GM12892 (cell line): Measurements from ENCODE around the gene ZNF474.

ENCODE experiments used
- POLR2A ChIP-seq: IDR thresholded peaks from 2 replicates; pipeline ENCODE4 v1.6.1; 2011; ENCODE audit warnings: low read depth, low read length, control low read depth
- POLR2AphosphoS5 ChIP-seq: IDR thresholded peaks from 2 replicates; pipeline ENCODE4 v1.6.1; 2011; ENCODE audit warnings: low read depth, low read length, control low read depth
- TAF1 ChIP-seq: IDR thresholded peaks from 2 replicates; pipeline ENCODE4 v1.6.1; 2011; ENCODE audit warnings: low read depth, mild to moderate bottlenecking, control low read depth, low read length, borderline replicate concordance

- no peak for TF ChIP-seq POLR2A
- TF ChIP-seq POLR2AphosphoS5: no peak
- no peak for TF ChIP-seq TAF1
Measured at GRCh38 chr5:122095158-122095557, 34.2 kb upstream of the ZNF474 start.
